GM12801 (cell line): Measurements from ENCODE around the gene NOXO1.

Experiments used
- CTCF ChIP-seq: IDR thresholded peaks from one replicate; pipeline ENCODE4 v1.5.1; 2011; ENCODE audit warnings: control low read depth; ENCODE audit not compliant: insufficient read length; ENCODE audit errors: extremely low read depth

The NOXO1 gene

GRCh38 chr16:1953734-1954133, 27.5 kb downstream of the NOXO1 start:
- TF ChIP-seq CTCF, result no peak

DNA sequence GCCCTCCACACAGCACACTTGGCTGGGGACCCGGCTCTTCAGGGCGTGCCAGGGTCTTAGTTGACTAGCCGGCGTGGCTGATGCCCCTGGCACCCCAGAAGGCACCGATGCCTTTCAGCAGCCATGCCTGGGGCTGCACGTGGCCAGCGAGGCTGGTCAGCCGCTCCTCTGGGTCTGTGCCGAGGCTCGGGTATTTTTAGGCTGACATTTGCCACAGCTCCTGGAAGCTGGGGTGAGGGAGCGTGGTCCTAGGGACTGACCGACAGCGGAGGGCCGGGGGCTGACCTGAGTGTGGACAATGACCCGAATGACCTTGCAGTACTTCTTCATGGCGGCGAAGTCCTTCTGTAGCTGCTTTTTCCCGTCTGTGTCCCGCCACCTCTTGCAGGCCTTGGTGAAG, 30.7 kb downstream of the NOXO1 start:
- TF ChIP-seq CTCF, result no peak

- no peak for TF ChIP-seq CTCF
Observed at GRCh38 chr16:1950047-1950446, 31.2 kb downstream of the NOXO1 start.

DNA sequence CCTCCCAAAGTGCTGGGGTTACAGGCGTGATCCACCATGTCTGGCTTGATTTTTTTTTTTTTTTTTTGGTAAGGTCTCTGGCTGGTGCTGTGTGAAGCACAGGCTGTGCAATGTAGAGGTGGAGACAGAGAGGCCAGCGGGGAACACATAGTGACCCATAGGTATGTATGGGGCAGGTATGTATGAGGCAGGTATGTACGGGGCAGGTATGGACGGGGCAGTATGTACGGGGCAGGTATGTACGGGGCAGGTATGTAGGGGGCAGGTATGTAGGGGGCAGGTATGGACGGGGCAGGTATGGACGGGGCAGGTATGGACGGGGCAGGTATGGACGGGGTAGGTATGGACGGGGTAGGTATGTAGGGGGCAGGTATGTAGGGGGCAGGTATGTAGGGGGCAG, 31.8 kb downstream of the NOXO1 start:
- no peak for TF ChIP-seq CTCF

DNA sequence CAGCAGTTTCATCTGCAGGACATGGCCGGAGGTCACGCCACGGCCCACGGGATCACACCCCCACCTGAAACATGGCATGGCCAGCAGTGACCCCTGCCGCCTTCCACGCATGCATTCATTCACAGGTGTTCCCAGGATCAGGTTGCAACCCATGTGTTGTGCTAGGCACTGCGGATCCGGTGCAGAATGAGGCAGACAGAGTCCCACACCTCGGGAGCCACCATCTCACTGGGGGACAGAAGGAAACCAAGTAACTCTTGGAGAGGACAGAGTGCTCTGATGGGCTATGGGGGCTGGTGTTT, 33.9 kb downstream of the NOXO1 start:
- TF ChIP-seq CTCF, result no peak

DNA sequence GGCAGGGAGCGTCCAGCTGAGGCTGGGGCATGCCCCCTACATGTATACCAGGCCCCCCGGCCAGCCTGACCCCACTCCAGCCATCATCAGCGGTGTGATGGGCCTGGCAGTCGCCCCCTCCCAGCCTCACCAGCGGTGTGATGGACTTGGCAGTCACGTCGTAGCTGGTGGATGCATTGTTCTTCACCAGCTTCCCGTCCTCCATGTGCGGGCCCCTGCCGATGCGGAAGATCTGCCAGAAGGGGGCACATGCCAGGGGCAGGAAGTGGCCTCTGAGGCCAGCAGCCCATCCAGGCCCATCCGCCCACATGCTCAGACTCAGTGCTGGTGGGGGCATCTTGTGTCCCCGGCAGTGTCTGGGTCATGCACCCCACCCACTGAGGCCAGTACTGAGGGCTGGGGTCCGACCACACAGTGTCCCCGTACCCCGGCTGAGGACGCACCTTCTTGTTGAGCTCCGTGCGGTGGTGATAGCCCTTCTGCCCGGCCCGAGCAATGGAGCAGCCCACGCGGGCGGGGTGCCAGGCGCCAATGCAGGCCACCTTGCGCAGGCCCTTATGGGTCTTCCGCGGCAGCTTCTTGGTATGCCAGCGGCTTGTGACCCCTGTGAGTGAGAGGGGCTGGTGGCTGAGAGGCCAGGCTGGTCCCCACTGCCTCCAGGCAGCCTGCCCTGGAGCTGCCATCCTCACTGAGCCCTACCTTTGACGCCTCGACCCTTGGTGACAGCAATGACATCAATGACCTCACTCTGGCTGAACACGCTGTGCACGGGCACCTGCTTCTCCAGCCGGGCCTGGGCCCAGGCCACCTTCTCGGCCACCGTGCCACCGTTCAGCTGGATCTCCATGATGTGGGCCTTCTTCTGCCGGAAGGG, 34.5 kb downstream of the NOXO1 start:
- no peak for TF ChIP-seq CTCF

GRCh38 chr16:1945559-1946391, 35.5 kb downstream of the NOXO1 start:
- TF ChIP-seq CTCF, result no peak
